Measurements from ENCODE around the gene LMTK3. TPM values are rescaled to one million over a fixed set of nuclear protein-coding genes. Genes with fewer than 3 reads are reported as not detected.
"Not testable (repeated sequence)": the region's sequence is repeated elsewhere in the genome, so short reads cannot be mapped to it uniquely, and the experiment has no call there.

Gene LMTK3
- polyA plus RNA-seq, 4 donors = 0.41 to 5.3 (median 2.0) TPM

DNA sequence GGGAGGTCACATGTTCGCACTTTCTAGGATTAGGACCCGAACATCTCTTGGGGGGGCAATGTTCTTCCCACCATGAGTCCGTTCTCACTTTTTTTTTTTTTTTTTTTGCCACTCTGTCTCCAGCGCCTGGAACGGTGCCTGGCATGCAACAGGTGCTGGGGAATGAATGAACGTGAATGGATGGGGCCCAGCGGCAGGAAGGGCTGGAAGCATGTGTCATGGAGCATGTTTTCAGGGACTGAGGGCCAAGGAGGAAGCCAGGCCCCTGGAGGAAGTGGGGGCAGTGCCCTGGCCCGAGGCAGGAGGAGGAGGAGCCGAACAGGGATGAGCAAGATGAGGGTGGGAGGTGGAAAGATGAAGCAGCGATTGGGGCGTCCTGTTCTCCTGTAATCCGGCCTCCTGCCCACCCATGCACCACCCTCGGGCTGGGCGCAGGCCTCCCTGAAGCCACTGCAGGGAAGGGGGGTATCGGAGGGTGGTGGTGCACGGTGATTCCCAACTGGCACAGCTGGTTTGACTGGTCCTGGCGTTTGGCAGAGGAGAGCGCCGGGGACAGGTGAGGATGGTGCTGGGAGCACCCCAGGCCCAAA, 31.6 kb upstream of the LMTK3 start:
- DNase-seq (ENCODE audit: low read depth in 4 of 4, low spot score in 3 of 4) = no peak

- no peak for DNase-seq (ENCODE audit: low read depth in 4 of 4, low spot score in 3 of 4)
Observed at GRCh38 chr19:48541813-48542212, 30.2 kb upstream of the LMTK3 start.

DNA sequence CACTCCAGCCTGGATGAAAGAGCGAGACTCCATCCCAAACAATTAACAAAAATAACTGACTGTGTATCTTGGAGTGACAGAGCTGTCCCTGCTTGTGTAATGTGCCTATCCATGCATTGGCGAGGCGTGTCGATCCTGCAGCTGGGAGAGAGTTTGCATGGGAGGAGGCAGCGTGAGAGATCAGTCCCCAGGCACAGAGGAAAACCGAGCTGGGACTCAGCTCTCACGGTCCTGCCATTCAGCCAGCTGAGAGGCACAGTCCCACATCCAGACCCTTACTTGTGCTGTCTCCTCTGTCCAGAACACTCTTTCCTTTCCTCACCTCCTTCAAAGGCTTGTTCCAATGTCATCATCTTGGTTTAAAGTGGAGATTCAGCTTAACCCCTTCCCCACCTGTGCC, 28.5 kb upstream of the LMTK3 start:
- no peak for DNase-seq (ENCODE audit: low read depth in 4 of 4, low spot score in 3 of 4)

DNA sequence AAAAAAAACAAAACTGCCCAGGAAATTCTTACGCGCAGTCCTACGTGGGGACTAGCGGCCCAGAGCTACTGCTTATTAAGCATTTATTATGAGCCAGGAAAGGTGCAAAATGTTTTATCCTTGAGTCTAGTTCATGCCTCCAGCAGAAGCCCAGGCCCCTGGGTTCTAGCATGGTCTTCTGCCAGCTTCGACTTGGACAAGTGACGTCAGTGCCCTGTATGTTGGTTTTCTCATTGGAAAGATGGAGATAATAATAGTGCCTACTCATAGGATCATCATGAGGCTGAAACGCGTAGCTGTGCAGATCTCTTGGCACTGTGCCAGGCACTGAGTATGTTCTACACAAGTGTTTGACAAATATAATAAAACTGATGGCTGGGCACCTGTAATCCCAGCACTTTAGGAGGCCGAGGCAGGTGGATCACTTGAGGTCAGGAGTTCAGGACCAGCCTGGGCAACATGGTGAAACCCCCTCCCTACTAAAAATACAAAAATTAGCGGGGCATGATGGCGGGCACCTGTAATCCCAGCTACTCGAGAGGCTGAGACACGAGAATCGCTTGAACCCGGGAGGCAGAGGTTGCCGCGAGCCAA, 28.0 kb upstream of the LMTK3 start:
- no peak for DNase-seq (ENCODE audit: low read depth in 4 of 4, low spot score in 3 of 4)

DNA sequence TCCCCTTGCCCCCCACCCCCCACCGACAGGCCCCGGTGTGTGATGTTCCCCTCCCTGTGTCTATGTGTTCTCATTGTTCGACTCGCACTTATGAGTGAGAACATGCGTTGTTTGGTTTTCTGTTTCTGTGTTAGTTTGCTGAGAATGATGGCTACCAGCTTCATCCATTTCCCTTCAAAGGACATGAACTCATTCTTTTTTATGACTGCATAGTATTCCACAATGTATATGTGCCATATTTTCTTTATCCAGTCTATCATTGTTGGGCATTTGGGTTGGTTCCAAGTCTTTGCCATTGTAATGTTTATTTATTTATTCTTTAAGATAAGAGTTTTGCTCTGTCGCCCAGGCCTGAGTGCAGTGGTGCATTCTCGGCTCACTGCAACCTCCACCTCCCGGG, 26.4 kb upstream of the LMTK3 start:
- DNase-seq (ENCODE audit: low read depth in 4 of 4, low spot score in 3 of 4) = not testable (repeated sequence)

- no peak for DNase-seq (ENCODE audit: low read depth in 4 of 4, low spot score in 3 of 4)
Observed at GRCh38 chr19:48537541-48537940, 25.9 kb upstream of the LMTK3 start.

GRCh38 chr19:48533770-48534169, 22.1 kb upstream of the LMTK3 start:
- no peak for DNase-seq (ENCODE audit: low read depth in 4 of 4, low spot score in 3 of 4)

GRCh38 chr19:48530770-48531169, 19.1 kb upstream of the LMTK3 start:
- no peak for DNase-seq (ENCODE audit: low read depth in 4 of 4, low spot score in 3 of 4)

- DNase-seq (ENCODE audit: low read depth in 4 of 4, low spot score in 3 of 4) = no peak
Observed at GRCh38 chr19:48530066-48530720, 18.6 kb upstream of the LMTK3 start.

- DNase-seq (ENCODE audit: low read depth in 4 of 4, low spot score in 3 of 4) = no peak
Observed at GRCh38 chr19:48529156-48529555, 17.5 kb upstream of the LMTK3 start.

DNA sequence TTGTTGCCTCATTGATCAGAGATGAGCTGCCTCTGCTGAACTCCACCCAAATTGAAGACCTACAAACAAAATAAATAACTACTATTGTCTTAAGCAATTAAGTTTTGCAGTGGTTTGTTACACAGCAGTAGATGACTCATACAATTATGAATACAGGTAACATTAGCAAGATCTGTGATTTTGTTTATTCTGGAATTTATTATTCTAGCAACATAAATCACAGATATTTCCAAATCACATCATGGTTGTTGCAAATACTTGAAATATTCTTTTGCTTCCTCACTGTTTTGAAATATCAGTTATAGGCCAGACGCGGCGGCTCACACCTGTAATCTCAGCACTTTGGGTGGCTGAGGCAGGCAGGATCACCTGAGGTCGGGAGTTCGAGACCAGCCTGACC, 13.1 kb upstream of the LMTK3 start:
- no peak for DNase-seq (ENCODE audit: low read depth in 4 of 4, low spot score in 3 of 4)

- no peak for DNase-seq (ENCODE audit: low read depth in 4 of 4, low spot score in 3 of 4)
Observed at GRCh38 chr19:48524221-48524620, 12.6 kb upstream of the LMTK3 start.

DNA sequence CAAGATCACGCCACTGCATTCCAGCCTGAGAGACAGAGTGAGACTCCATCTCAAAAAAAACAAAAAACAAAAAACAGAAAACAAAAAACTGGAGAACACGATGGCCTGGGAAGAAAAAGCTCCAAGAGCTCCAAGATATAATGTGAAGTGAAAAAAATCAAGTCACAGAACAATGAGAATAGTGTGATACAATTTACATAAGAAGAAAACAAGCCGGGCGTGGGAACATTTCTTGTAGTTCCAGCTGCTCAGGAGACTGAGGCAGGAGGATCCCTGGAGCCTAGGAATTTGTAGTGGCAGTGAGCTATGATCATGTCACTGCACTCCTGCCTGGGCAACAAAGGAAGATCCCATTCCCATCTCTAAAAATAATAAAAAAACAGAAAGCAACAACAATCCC, 8.5 kb upstream of the LMTK3 start:
- no peak for DNase-seq (ENCODE audit: low read depth in 4 of 4, low spot score in 3 of 4)

GRCh38 chr19:48519426-48519825, 7.8 kb upstream of the LMTK3 start:
- not testable (repeated sequence) for DNase-seq (ENCODE audit: low read depth in 4 of 4, low spot score in 3 of 4)

DNA sequence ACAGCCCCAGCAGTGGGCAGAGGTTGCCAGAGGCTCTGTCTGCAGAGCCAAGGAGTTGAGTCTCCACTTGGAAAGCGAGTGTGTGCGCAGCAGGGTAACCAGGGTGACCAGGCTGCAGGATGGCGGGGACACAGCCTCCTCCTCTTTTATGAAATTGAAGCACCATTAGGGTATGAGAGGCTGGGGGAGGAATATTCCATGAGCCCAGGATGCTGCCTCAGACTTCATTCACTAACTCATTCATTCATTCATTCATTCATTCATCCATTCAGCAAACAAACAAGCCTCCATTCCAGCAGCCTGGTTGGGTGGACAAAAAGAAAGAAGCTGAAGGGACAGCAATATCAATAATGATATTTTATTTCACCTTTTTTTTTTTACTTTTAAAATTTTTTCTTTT, 6.6 kb upstream of the LMTK3 start:
- DNase-seq (ENCODE audit: low read depth in 4 of 4, low spot score in 3 of 4) = no peak

GRCh38 chr19:48516536-48516935, 4.9 kb upstream of the LMTK3 start:
- no peak for DNase-seq (ENCODE audit: low read depth in 4 of 4, low spot score in 3 of 4)

DNA sequence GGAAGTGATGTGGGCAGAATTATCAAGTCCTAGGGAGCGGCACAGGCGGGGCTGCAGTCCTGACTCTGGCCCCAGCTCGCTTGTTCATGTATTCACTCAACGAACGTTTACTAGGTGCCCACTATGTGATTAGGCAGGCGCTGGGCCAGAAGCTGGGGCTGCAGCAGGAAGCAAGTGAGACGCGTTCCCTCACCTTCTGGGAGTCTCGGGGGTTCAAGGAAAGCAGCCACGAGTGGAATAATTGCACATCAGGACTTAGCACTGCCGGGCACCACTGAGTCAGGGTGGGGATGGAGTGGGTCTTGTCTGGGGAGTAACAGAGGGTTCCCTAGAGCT, 2.5 kb upstream of the LMTK3 start:
- no peak for DNase-seq (ENCODE audit: low read depth in 4 of 4, low spot score in 3 of 4)

GRCh38 chr19:48513289-48514122, 1.9 kb upstream of the LMTK3 start:
- DNase-seq (ENCODE audit: low read depth in 4 of 4, low spot score in 3 of 4) = peak in 1 of 4 donors; percentile 62

GRCh38 chr19:48512504-48513288, 1.1 kb upstream of the LMTK3 start:
- DNase-seq (ENCODE audit: low read depth in 4 of 4, low spot score in 3 of 4) = no peak

- DNase-seq (ENCODE audit: low read depth in 4 of 4, low spot score in 3 of 4) = no peak
Observed at GRCh38 chr19:48511321-48511731, 309 bp downstream of the LMTK3 start.
